HepG2 (cell line): Measurements from ENCODE around the gene ZNF513. TPM values are rescaled to one million over a fixed set of nuclear protein-coding genes. Genes with fewer than 3 reads are reported as not detected.
A peak's percentile ranks its signal among the peaks of the same experiment; 100 is the strongest.

Experiments
- ATAC-seq: fragments of 200-7000 bp; cut with Tn5 transposase; 3 replicates; pipeline ENCODE4 v1.9.1; 2020; ENCODE audit warnings: mild to moderate bottlenecking, moderate library complexity
- BruUV-seq: library from RNA; stranded (reverse); fragments of 400-500 nt; replicated peaks from 2 replicates; lab custom pipeline; 2021; lab: Mats Ljungman, UMichigan
- CTCF ChIA-PET: fragments of 300-600 bp; formaldehyde crosslinking; extraction: SDS; loops from one replicate; lab custom pipeline; 2021; ENCODE audit warnings: low total read pairs, inconsistent platforms, low intra/inter-chr PET ratio; lab: Yijun Ruan, JAX
- POLR2A ChIA-PET: fragments of 350-600 bp; sonication (Branson Sonifier 250); formaldehyde crosslinking; loops from one replicate; lab custom pipeline; 2020; ENCODE audit warnings: antibody characterized with exemption, inconsistent platforms; lab: Yijun Ruan, JAX
- DNase-seq: peaks from one replicate; pipeline ENCODE4 v3.0.0-alpha.2; 2015; ENCODE audit warnings: low spot score
- FAIRE-seq: peaks from 3 replicates; lab custom pipeline; 2011; peaks lifted over from hg19 to GRCh38; lab: Jason Lieb, UNC
- H2AFZ ChIP-seq: one replicate; pipeline ENCODE4 v1.6.1; 2011; ENCODE audit warnings: low read length, inconsistent platforms
- H3K27ac ChIP-seq: fragments of 300-600 bp; 3 replicates; pipeline ENCODE4 v1.8.0; 2011; ENCODE audit warnings: mixed run types, mild to moderate bottlenecking, mixed read lengths, low read length, inconsistent platforms; ENCODE audit not compliant: insufficient read depth; ENCODE audit errors: extremely low read length
- H3K27me3 ChIP-seq, 2 experiments: fragments of 200-600 bp in 1 of 2; 2 replicates in 1 of 2; 3 replicates in 1 of 2; pipeline versions ENCODE4 v1.6.0 to v1.8.0; 2011; ENCODE audit warnings: low read length in 2 of 2, mild to moderate bottlenecking in 2 of 2, moderate library complexity in 2 of 2, inconsistent platforms in 1 of 2; ENCODE audit not compliant: insufficient read depth in 2 of 2, control insufficient read depth in 1 of 2
- H3K36me3 ChIP-seq, 2 experiments: fragments of 200-600 bp in 1 of 2; replicated peaks in 1 of 2; 2 replicates in 1 of 2; 3 replicates in 1 of 2; pipeline versions ENCODE4 v1.5.1 to v1.8.0; 2011; ENCODE audit warnings: low read length in 2 of 2, inconsistent platforms in 1 of 2; ENCODE audit not compliant: insufficient read depth in 2 of 2, control insufficient read depth in 1 of 2
- H3K4me1 ChIP-seq: 2 replicates; pipeline ENCODE4 v1.5.1; 2012; ENCODE audit warnings: low read length, inconsistent platforms; ENCODE audit not compliant: insufficient read depth
- H3K4me2 ChIP-seq: 2 replicates; pipeline ENCODE4 v1.6.0; 2011; ENCODE audit warnings: low read depth, low read length, inconsistent platforms
- H3K4me3 ChIP-seq, 3 experiments: fragments of 200-600 bp in 1 of 3; sonication (generic), shearing (Covaris generic) in 1 of 3; replicated peaks in 1 of 3; 2 replicates each; pipeline ENCODE4 v1.5.1; 2011 to 2016; ENCODE audit warnings: low read length in 3 of 3, inconsistent platforms in 2 of 3, low read depth in 2 of 3, mild to moderate bottlenecking in 2 of 3, control low read depth in 1 of 3, mixed read lengths in 1 of 3; ENCODE audit not compliant: insufficient read depth in 1 of 3
- H3K79me2 ChIP-seq: one replicate; pipeline ENCODE4 v1.6.1; 2011; ENCODE audit warnings: low read length, inconsistent platforms; ENCODE audit not compliant: insufficient read depth
- H3K9ac ChIP-seq: 2 replicates; pipeline ENCODE4 v1.6.0; 2011; ENCODE audit warnings: mild to moderate bottlenecking, low read depth, low read length, inconsistent platforms; ENCODE audit not compliant: insufficient read depth
- H3K9me3 ChIP-seq: 2 replicates; pipeline ENCODE4 v1.5.1; 2012; ENCODE audit warnings: mild to moderate bottlenecking, low read length
- H4K20me1 ChIP-seq: 2 replicates; pipeline ENCODE4 v1.6.0; 2011; ENCODE audit warnings: inconsistent platforms, mild to moderate bottlenecking, low read length, moderate library complexity; ENCODE audit not compliant: insufficient read depth
- NPAS2 ChIP-seq: sonication (generic); formaldehyde crosslinking; IDR thresholded peaks from 2 replicates; pipeline ENCODE4 v1.8.0; 2022; ENCODE audit warnings: mild to moderate bottlenecking, missing genetic modification reagents, borderline replicate concordance
- RBFOX2 ChIP-seq: fragments of 200-400 bp; formaldehyde crosslinking; IDR thresholded peaks from 2 replicates; pipeline ENCODE4 v1.6.1; 2017; ENCODE audit warnings: low read depth, mild to moderate bottlenecking, low read length
- ZNF121 ChIP-seq: sonication (generic); formaldehyde crosslinking; IDR thresholded peaks from 2 replicates; pipeline ENCODE4 v1.5.0; 2020; ENCODE audit warnings: mild to moderate bottlenecking, missing genetic modification reagents
- ZXDC ChIP-seq: sonication (generic); formaldehyde crosslinking; IDR thresholded peaks from 2 replicates; pipeline ENCODE4 v1.5.0; 2020; ENCODE audit warnings: mild to moderate bottlenecking, missing genetic modification reagents
- WGBS: methylation state at CpG from one replicate; pipeline ENCODE4 v1.1.6; 2017; ENCODE audit warnings: low lambda C conversion rate; 5-methylcytosine and 5-hydroxymethylcytosine counted together
- in situ Hi-C: cut with HindIII; loops from 2 replicates; pipeline ENCODE4 v1.10.0; 2017; ENCODE audit warnings: low pct_unique_long_range_greater_than_20kb; ENCODE audit not compliant: extremely low pct_ligation_motif_present
- intact Hi-C: fragments of 100-400 bp; cut with micrococcal nuclease; formaldehyde crosslinking; loops from one replicate; pipeline ENCODE4 v1.10.0; 2022; ENCODE audit not compliant: unreplicated experiment
- polyA plus RNA-seq, 8 experiments: library from polyadenylated mRNA; depleted of rRNA in 3 of 8; stranded (reverse) in 7 of 8; unstranded in 1 of 8; fragments of >200 nt; fragmentation: Illumina TruSeq in 4 of 8; extraction: Trizol in 4 of 8; gene quantifications; 2 replicates each; pipeline versions ENCODE4 v1.2.1 to v1.2.3, GENCODE V29; 2011 to 2016; ENCODE audit warnings: low read depth in 4 of 8, missing spikeins in 1 of 8, mixed read lengths in 1 of 8; ENCODE audit not compliant: insufficient read depth in 1 of 8
- total RNA-seq, 5 experiments: library from RNA; depleted of rRNA; stranded (reverse); fragments of >200 nt; fragmentation: Illumina TruSeq; extraction: Trizol; gene quantifications; 2 replicates each; pipeline ENCODE4 v1.2.3, GENCODE V29; 2016; ENCODE audit warnings: low read depth in 1 of 5
- TF ChIP-seq, protein P1 (sequence below): sonication (generic); formaldehyde crosslinking; IDR thresholded peaks from 2 replicates; pipeline ENCODE4 v1.4.0; 2020; ENCODE audit warnings: missing genetic modification reagents

ZNF513 gene
- total and polyA plus RNA-seq, 2 of the 13 experiments (the other 11 are each of a cell fraction or from before 2014, with no cell fraction given), result 4.9 to 6.3 TPM

- no peak for TF ChIP-seq ZXDC (CRISPR knock-in tag)
- TF ChIP-seq, protein P1, sequence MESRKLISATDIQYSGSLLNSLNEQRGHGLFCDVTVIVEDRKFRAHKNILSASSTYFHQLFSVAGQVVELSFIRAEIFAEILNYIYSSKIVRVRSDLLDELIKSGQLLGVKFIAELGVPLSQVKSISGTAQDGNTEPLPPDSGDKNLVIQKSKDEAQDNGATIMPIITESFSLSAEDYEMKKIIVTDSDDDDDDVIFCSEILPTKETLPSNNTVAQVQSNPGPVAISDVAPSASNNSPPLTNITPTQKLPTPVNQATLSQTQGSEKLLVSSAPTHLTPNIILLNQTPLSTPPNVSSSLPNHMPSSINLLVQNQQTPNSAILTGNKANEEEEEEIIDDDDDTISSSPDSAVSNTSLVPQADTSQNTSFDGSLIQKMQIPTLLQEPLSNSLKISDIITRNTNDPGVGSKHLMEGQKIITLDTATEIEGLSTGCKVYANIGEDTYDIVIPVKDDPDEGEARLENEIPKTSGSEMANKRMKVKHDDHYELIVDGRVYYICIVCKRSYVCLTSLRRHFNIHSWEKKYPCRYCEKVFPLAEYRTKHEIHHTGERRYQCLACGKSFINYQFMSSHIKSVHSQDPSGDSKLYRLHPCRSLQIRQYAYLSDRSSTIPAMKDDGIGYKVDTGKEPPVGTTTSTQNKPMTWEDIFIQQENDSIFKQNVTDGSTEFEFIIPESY, result peak; percentile 87
Observed at GRCh38 chr2:27407798-27408491, 27.4 kb upstream of the ZNF513 start (continued).

- peaks cover 1 to 39% of the 10 kb centered on the region in 2 experiments; a peak in 3 of 5 replicates for H3K36me3 ChIP-seq
- FAIRE-seq (no peak), DNase-seq (no peak), ATAC-seq (no peak)
- POLR2A ChIA-PET, result interaction anchor here (1.8 kb wide), 1 partner anchor 29 kb away, joined by 5 read pairs; no protein-coding TSS in a partner anchor
- CTCF ChIA-PET, result no interaction called here
- no peak overlapping the region for H3K9ac ChIP-seq
- BruUV-seq, result no TSS peak
- no peak for TF ChIP-seq NPAS2 (CRISPR knock-in tag)
- peak; percentile 58; the same call in 1 of the 2 replicates for TF ChIP-seq ZNF121 (CRISPR knock-in tag)
- TF ChIP-seq RBFOX2, result 0 out of 2 replicates have a peak, but pooled peaks have one; percentile 1
- 0 out of 2 replicates have a peak, but pooled peaks cover 3% of the 10 kb centered on the region for H4K20me1 ChIP-seq
- WGBS, result 94% methylated on average over 2 of the region's 2 CpGs
- intact Hi-C loops, result no loop called here
- H3K27me3 ChIP-seq, result no peaks in the 10 kb centered on the region
- H3K9me3 ChIP-seq, result no peaks in the 10 kb centered on the region
- H3K79me2 ChIP-seq, result peaks cover 93% of the 10 kb centered on the region
- no peak overlapping the region for H2AFZ ChIP-seq
- H3K27ac ChIP-seq, result peak overlapping the region; percentile 7
- no peak overlapping the region for H3K4me2 ChIP-seq
- no peak overlapping the region for H3K4me3 ChIP-seq
- in situ Hi-C loops, result no loop called here
- H3K4me1 ChIP-seq, result peaks cover 30% of the 10 kb centered on the region; the same call in 1 of the 2 replicates
Observed at GRCh38 chr2:27400348-27401135, 20.0 kb upstream of the ZNF513 start.
